ENCODE measurements around the gene SNPH.

The SNPH gene

GRCh38 chr20:1287787-1288569 is 21.9 kb downstream of the SNPH start:
- no peak for DNase-seq

- DNase-seq: no peak
These were observed 25.2 kb downstream of the SNPH start for GRCh38 chr20:1291191-1291741.

- no peak for DNase-seq
These were observed 26.5 kb downstream of the SNPH start for GRCh38 chr20:1292620-1293019.

- DNase-seq: no peak
These were observed 27.7 kb downstream of the SNPH start for GRCh38 chr20:1293641-1294379.

GRCh38 chr20:1294497-1294896 is 28.4 kb downstream of the SNPH start:
- DNase-seq: no peak

- DNase-seq: no peak
These were observed 29.3 kb downstream of the SNPH start for GRCh38 chr20:1295276-1295930.

- DNase-seq: no peak
These were observed 30.1 kb downstream of the SNPH start for GRCh38 chr20:1296117-1296610.

GRCh38 chr20:1296922-1297321 is 30.8 kb downstream of the SNPH start:
- DNase-seq: no peak

GRCh38 chr20:1297486-1297885 is 31.4 kb downstream of the SNPH start:
- DNase-seq: no peak

GRCh38 chr20:1298166-1298565 is 32.1 kb downstream of the SNPH start:
- DNase-seq: no peak

GRCh38 chr20:1298888-1299511 is 32.9 kb downstream of the SNPH start:
- no peak for DNase-seq

GRCh38 chr20:1299522-1299921 is 33.4 kb downstream of the SNPH start:
- peak; percentile 51 to 54 for DNase-seq

- no peak for DNase-seq
These were observed 34.2 kb downstream of the SNPH start for GRCh38 chr20:1300083-1300840.

- peak; percentile 36 to 51 for DNase-seq
These were observed 35.0 kb downstream of the SNPH start for GRCh38 chr20:1301031-1301529.

GRCh38 chr20:1302685-1303541 is 36.8 kb downstream of the SNPH start:
- no peak for DNase-seq

- DNase-seq: no peak
These were observed 38.8 kb downstream of the SNPH start for GRCh38 chr20:1304710-1305515.

GRCh38 chr20:1305712-1306111 is 39.6 kb downstream of the SNPH start:
- no peak for DNase-seq

- DNase-seq: no peak
These were observed 40.4 kb downstream of the SNPH start for GRCh38 chr20:1306316-1307135.

GRCh38 chr20:1307171-1307570 is 41.1 kb downstream of the SNPH start:
- DNase-seq: no peak
